Measurements from ENCODE around the gene POLR1A. TPM values are rescaled to one million over a fixed set of nuclear protein-coding genes. Genes with fewer than 3 reads are reported as not detected.
A peak's percentile ranks its signal among the peaks of the same experiment; 100 is the strongest.

Gene POLR1A
- total RNA-seq, 4 donors from 2014 or later = 13.3 to 22.4 (median 16.6) TPM

DNA sequence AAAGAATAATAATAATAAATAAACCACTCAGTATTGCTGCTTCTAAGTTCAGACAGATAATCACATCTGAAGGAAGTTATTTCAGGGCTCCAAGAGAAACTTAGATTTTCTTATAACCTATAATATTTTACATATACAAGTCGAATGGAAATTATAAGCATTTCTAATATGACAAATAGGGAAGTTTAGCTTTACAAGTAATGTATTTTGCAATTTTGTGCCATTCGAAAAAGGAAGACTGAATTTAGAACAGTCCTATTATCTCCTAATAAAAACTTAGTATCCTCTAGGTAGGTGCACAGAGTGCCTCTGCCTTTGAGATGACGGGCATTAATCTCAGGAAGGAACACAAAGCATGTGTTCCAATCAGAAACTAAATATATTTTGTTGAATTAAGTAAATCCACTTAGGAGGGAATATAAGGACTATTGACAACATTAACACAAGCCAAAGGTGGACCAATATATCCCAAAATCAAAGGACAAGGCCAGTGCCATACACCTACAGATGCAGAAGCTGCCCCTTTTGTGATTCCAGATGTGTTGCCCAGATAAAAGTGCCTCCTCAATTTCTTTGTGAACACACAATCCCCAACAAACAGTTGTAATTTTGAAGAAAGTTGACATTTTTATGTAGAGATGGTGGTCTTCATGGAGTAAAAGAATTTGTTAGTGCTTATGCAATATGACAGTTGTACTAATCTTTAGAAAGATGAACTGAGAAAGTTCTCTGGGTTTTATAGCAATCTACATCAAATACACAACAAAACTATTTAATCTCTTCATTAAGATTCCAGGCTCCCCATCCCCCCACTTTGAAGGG is 37.0 kb upstream of the POLR1A start:
- H3K27me3 ChIP-seq = no peaks in the 10 kb centered on the region
- TF ChIP-seq POLR2AphosphoS5 (IDR thresholded peaks at IDR 0.05) (no peak), EP300 (IDR thresholded peaks at IDR 0.05) (no peak), POLR2A (IDR thresholded peaks at IDR 0.05; ENCODE audit: low read depth) (no peak)
- TF ChIP-seq, protein P1, sequence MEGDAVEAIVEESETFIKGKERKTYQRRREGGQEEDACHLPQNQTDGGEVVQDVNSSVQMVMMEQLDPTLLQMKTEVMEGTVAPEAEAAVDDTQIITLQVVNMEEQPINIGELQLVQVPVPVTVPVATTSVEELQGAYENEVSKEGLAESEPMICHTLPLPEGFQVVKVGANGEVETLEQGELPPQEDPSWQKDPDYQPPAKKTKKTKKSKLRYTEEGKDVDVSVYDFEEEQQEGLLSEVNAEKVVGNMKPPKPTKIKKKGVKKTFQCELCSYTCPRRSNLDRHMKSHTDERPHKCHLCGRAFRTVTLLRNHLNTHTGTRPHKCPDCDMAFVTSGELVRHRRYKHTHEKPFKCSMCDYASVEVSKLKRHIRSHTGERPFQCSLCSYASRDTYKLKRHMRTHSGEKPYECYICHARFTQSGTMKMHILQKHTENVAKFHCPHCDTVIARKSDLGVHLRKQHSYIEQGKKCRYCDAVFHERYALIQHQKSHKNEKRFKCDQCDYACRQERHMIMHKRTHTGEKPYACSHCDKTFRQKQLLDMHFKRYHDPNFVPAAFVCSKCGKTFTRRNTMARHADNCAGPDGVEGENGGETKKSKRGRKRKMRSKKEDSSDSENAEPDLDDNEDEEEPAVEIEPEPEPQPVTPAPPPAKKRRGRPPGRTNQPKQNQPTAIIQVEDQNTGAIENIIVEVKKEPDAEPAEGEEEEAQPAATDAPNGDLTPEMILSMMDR (IDR thresholded peaks at IDR 0.05) = no peak
- H3K27ac ChIP-seq (replicated peaks in 1 of 4) = no peak overlapping the region
- H3K9me3 ChIP-seq = no peaks in the 10 kb centered on the region
- H3K36me3 ChIP-seq = peaks cover 62 to 98% (median 96%) of the 10 kb centered on the region in 4 donors
- no peaks in the 10 kb centered on the region for H3K4me1 ChIP-seq
- no peak overlapping the region for H3K4me3 ChIP-seq
- DNase-seq (ENCODE audit: extremely low spot score) = no peak
- WGBS = 52% methylated on average over 3 of the region's 3 CpGs
- intact Hi-C loops (cut with DNase I) = no loop called here

DNA sequence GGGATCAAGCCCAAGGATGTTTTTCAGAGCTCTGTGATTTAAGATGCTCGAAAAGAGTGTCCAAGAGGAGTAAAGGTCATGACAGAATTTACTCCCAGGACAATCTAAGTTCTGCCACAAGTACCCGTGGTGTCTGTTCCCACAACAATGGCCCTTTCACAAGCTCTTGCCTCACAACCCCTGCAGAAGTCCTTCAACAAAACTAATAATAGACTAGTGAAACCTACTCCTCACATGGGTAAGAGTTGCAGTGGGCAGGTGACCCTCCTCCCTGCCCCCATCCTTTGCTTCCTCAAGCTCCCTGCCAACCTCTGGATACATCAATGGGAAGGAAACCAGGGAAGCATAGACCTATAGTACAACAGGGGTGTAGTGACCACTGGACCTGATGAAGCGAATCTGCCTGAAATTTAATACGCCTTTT is 35.3 kb upstream of the POLR1A start:
- Histone ChIP-seq H3K27ac (replicated peaks in 1 of 4) (peak overlapping the region in 1 of 4 donors; percentile 7), H3K4me1 (no peaks in the 10 kb centered on the region), H3K36me3 (peaks cover 63 to 98% (median 96%) of the 10 kb centered on the region in 4 donors), H3K4me3 (no peak overlapping the region), H3K9me3 (no peaks in the 10 kb centered on the region), H3K27me3 (no peaks in the 10 kb centered on the region)
- TF ChIP-seq POLR2AphosphoS5 (IDR thresholded peaks at IDR 0.05) (no peak), EP300 (IDR thresholded peaks at IDR 0.05) (no peak)
- 77% methylated on average over 4 of the region's 4 CpGs for WGBS
- DNase-seq (ENCODE audit: extremely low spot score) = no peak
- intact Hi-C loops (cut with DNase I) = no loop called here

DNA sequence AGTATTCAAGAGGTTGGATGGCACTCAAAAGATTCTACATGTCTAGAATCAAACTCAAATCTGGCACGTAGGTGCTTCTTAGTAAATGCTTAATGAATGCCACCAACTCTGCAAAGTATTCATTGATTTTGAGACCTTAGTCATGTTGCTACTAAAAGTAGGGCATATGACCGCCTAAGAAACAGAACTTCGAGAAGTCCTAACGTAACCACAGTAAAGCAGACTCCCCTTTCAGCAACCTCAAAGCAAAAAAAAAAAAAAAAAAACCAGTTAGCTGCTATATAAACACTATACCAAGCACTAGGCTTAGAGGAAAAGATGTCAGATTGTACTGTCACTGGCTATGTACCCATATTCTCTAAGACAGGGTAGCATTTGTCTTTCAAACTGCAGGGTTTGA is 34.3 kb upstream of the POLR1A start:
- Histone ChIP-seq H3K27me3 (no peaks in the 10 kb centered on the region), H3K4me3 (no peak overlapping the region), H3K9me3 (no peaks in the 10 kb centered on the region), H3K27ac (replicated peaks in 1 of 4) (no peak overlapping the region), H3K36me3 (peaks cover 69 to 98% (median 96%) of the 10 kb centered on the region in 4 donors), H3K4me1 (no peaks in the 10 kb centered on the region)
- TF ChIP-seq, protein P1 (IDR thresholded peaks at IDR 0.05) = no peak
- TF ChIP-seq POLR2A (IDR thresholded peaks at IDR 0.05; ENCODE audit: low read depth) (no peak), POLR2AphosphoS5 (IDR thresholded peaks at IDR 0.05) (no peak), EP300 (IDR thresholded peaks at IDR 0.05) (no peak)
- 95% methylated on average over 4 of the region's 4 CpGs for WGBS
- no peak for DNase-seq (ENCODE audit: extremely low spot score)
- intact Hi-C loops (cut with DNase I) = no loop called here

DNA sequence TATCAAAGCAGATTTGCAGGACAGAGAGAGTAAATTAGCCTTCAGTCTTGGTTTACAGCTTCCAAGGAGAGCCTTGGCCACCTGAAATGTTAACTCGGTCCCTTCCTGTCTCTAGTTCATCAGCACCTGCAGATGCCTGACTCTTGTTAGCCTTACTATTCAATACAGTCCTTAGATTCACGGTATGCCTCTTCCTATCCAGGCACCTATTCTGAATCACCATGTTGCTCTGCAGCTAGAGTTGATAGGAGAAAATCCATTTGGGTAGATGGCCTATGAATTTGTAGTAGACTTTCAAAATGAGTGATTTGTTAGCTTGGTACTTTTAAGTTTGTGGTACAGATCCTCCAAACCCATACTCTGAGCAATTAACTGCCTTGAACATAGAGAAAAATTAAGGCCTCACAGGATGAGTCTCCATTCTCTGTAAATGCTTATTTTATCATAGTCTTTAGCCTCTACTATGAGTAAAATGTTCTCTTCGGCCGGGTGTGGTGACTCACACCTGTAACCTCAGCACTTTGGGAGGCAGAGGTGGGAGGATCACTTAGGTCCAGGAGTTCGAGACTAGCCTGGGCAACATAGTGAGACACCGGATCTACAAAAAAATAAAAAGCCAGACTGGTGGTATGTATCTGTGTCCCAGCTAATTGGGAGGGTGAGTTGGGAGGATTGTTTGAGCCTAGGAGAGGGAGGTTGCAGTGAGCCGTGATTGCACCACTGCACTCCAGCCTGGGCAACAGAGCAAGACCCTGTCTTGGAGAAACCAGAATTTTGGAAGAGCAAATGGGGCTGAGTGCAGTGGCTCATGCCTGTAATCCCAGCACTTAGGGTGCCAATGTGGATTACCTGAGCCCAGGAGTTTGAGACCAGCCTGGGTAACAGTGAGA is 33.3 kb upstream of the POLR1A start:
- no peak overlapping the region for H3K4me3 ChIP-seq
- DNase-seq (ENCODE audit: extremely low spot score) = no peak
- H3K4me1 ChIP-seq = no peaks in the 10 kb centered on the region
- intact Hi-C loops (cut with DNase I) = no loop called here
- 98% methylated on average over 7 of the region's 7 CpGs for WGBS
- TF ChIP-seq EP300 (IDR thresholded peaks at IDR 0.05) (no peak), POLR2A (IDR thresholded peaks at IDR 0.05; ENCODE audit: low read depth) (no peak), POLR2AphosphoS5 (IDR thresholded peaks at IDR 0.05) (no peak)
- TF ChIP-seq, protein P1 (IDR thresholded peaks at IDR 0.05) = no peak
- no peak overlapping the region for H3K27ac ChIP-seq (replicated peaks in 1 of 4)
- no peaks in the 10 kb centered on the region for H3K9me3 ChIP-seq
- H3K36me3 ChIP-seq = peaks cover 77 to 98% (median 96%) of the 10 kb centered on the region in 4 donors
- H3K27me3 ChIP-seq = no peaks in the 10 kb centered on the region

DNA sequence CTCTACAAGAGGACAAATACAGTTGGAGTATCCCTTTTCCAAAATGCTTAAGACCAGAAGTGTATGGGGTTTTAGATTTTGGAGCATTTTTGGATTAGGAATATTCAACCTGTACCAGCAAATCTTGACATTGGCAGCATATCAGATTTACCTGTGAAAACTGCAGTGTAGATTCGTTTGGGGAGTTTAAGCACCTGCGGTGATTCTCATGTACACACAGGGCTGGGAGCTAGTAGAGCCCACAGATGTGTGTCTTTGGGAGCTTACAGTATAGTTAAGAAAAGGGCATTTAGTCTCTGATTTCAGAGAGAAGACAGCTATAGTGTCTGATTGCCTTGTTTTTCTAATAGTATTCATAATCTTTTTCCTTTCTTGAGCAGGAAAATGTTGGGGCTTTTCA is 30.5 kb upstream of the POLR1A start:
- TF ChIP-seq POLR2AphosphoS5 (IDR thresholded peaks at IDR 0.05) = no peak
- TF ChIP-seq EP300 (IDR thresholded peaks at IDR 0.05) = no peak
- TF ChIP-seq POLR2A (IDR thresholded peaks at IDR 0.05; ENCODE audit: low read depth) = no peak
- TF ChIP-seq, protein P1 (IDR thresholded peaks at IDR 0.05) = no peak
- no peaks in the 10 kb centered on the region for H3K9me3 ChIP-seq
- intact Hi-C loops (cut with DNase I) = no loop called here
- peaks cover 78 to 99% (median 97%) of the 10 kb centered on the region in 4 donors for H3K36me3 ChIP-seq
- no peak for DNase-seq (ENCODE audit: extremely low spot score)
- H3K4me3 ChIP-seq = no peak overlapping the region
- no peak overlapping the region for H3K27ac ChIP-seq (replicated peaks in 1 of 4)
- 92% methylated on average over 2 of the region's 2 CpGs for WGBS
- H3K4me1 ChIP-seq = no peaks in the 10 kb centered on the region
- H3K27me3 ChIP-seq = no peaks in the 10 kb centered on the region
